ENCODE results near the gene SCAMP2. TPM values are rescaled to one million over a fixed set of nuclear protein-coding genes. Genes with fewer than 3 reads are reported as not detected.

SCAMP2 gene
- total RNA-seq, 4 donors from 2014 or later = 154 to 234 (median 193) TPM

DNA sequence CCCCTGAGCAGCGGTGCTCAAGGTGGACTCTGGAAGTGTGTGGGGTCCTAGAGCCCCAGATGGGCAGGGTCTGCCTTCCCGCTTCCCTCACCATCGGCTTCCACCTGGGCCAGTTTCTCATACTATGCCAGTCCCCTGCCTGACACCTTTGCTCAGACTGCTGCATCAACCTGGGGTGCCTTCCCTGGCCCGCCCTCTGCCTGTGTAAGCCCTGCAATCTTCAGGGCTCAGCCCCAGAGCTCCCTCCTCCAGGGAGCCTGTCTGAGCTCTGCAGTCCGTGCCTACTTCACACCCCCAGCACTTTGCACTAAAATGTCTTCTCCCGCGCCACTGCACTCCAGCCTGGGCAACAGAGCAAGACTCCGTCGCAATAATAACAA, 78.2 kb downstream of the SCAMP2 start:
- in situ Hi-C loops (cut with MboI; ENCODE audit: low pct_ligation_motif_present in 1 of 4, low pct_unique_long_range_greater_than_20kb in 1 of 4, low sequenced_read_pairs in 3 of 4) = no loop called here
- intact Hi-C loops (cut with DNase I; ENCODE audit: low total_unique reads) = no loop called here
- H3K4me3 ChIP-seq = no peak overlapping the region
- 94% methylated on average over 9 of the region's 9 CpGs; no CpG with 5 or more reads in 1 of the 2 donors for WGBS, 2 donors (ENCODE audit: low coverage in 1 of 2)
- H3K9me3 ChIP-seq = no peaks in the 10 kb centered on the region
- DNase-seq = no peak
- no peaks in the 10 kb centered on the region for H3K36me3 ChIP-seq
- peaks cover 20 to 64% (median 35%) of the 10 kb centered on the region in 4 donors for H3K4me1 ChIP-seq
- no peaks in the 10 kb centered on the region for H3K27me3 ChIP-seq
- no peak for TF ChIP-seq POLR2AphosphoS5 (IDR thresholded peaks at IDR 0.05)
- no peak for TF ChIP-seq POLR2A (IDR thresholded peaks at IDR 0.05)
- no peak for TF ChIP-seq EP300 (IDR thresholded peaks at IDR 0.05; ENCODE audit: low read depth)
- no peak for TF ChIP-seq CTCF (IDR thresholded peaks at IDR 0.05)
- no peak overlapping the region for H3K27ac ChIP-seq

GRCh38 chr15:74794248-74794969, 78.8 kb downstream of the SCAMP2 start:
- Histone ChIP-seq H3K4me3 (no peak overlapping the region), H3K4me1 (peaks cover 22 to 64% (median 35%) of the 10 kb centered on the region in 4 donors), H3K27ac (no peak overlapping the region), H3K9me3 (no peaks in the 10 kb centered on the region), H3K27me3 (no peaks in the 10 kb centered on the region), H3K36me3 (no peaks in the 10 kb centered on the region)
- TF ChIP-seq POLR2A (IDR thresholded peaks at IDR 0.05) = no peak
- no peak for TF ChIP-seq EP300 (IDR thresholded peaks at IDR 0.05; ENCODE audit: low read depth)
- TF ChIP-seq POLR2AphosphoS5 (IDR thresholded peaks at IDR 0.05) = no peak
- TF ChIP-seq CTCF (IDR thresholded peaks at IDR 0.05) = no peak
- DNase-seq = no peak
- in situ Hi-C loops (cut with MboI; ENCODE audit: low pct_ligation_motif_present in 1 of 4, low pct_unique_long_range_greater_than_20kb in 1 of 4, low sequenced_read_pairs in 3 of 4) = no loop called here
- intact Hi-C loops (cut with DNase I; ENCODE audit: low total_unique reads) = no loop called here
- WGBS, 2 donors (ENCODE audit: low coverage in 1 of 2) = 78% methylated on average over 6 of the region's 9 CpGs; no CpG with 5 or more reads in 1 of the 2 donors

Small RNAs within 50 kb of the gene (small RNA-seq; reads per million reads assigned to genes)
- gene CPLX3 (0 reads per million in 4 donors), gene MIR6882 (0 to 0.98 (median 0.32) reads per million in 4 donors)

Other genes with a start within 250 kb of the SCAMP2 start
- 100 to 1,000 TPM in 1 of 4 donors, 10 to 100 TPM in 3; 23.2 to 112 (median 29.4) TPM for gene EDC3, start 177.3 kb downstream of the SCAMP2 start, total RNA-seq
- gene CYP1A1, start 147.8 kb downstream of the SCAMP2 start, total RNA-seq = 1 to 10 TPM in 1 of 4 donors, under 1 TPM in 1, not detected in 2; 0.55 to 1.1 TPM
- not detected for gene CYP1A2, start 124.5 kb downstream of the SCAMP2 start, total RNA-seq
- 100 to 1,000 TPM in 1 of 4 donors, 10 to 100 TPM in 3; 59.7 to 176 (median 73.4) TPM for gene CSK, start 91.3 kb downstream of the SCAMP2 start, total RNA-seq
- 10 to 100 TPM in 1 of 4 donors, not detected in 3; 20.2 TPM for gene LMAN1L, start 60.5 kb downstream of the SCAMP2 start, total RNA-seq
- gene CPLX3, start 46.7 kb downstream of the SCAMP2 start, total RNA-seq = not detected
- 100 to 1,000 TPM; 138 to 473 (median 312) TPM for gene ULK3, start 30.2 kb downstream of the SCAMP2 start, total RNA-seq
- 100 to 1,000 TPM in 2 of 4 donors, 10 to 100 TPM in 2; 63.1 to 176 (median 98.4) TPM for gene MPI, start 16.7 kb upstream of the SCAMP2 start, total RNA-seq
- gene FAM219B, start 33.5 kb upstream of the SCAMP2 start, total RNA-seq = 100 to 1,000 TPM in 1 of 4 donors, 10 to 100 TPM in 3; 62.8 to 428 (median 68.7) TPM
- gene COX5A, start 64.7 kb upstream of the SCAMP2 start, total RNA-seq = 100 to 1,000 TPM; 135 to 437 (median 219) TPM
- gene RPP25, start 83.4 kb upstream of the SCAMP2 start, total RNA-seq = 10 to 100 TPM; 10.1 to 28.4 (median 16.5) TPM
- gene SCAMP5, start 122.2 kb upstream of the SCAMP2 start, total RNA-seq = 10 to 100 TPM in 3 of 4 donors, not detected in 1; 11.3 to 24.8 (median 15.8) TPM
- gene PPCDC, start 150.2 kb upstream of the SCAMP2 start, total RNA-seq = 10 to 100 TPM in 3 of 4 donors, 1 to 10 TPM in 1; 5.2 to 54.5 (median 25.2) TPM